GM23248 (cell line): ENCODE results near the gene MINDY4B. TPM values are rescaled to one million over a fixed set of nuclear protein-coding genes. Genes with fewer than 3 reads are reported as not detected.
A peak's percentile ranks its signal among the peaks of the same experiment; 100 is the strongest.

Experiments used
- DNase-seq: peaks from one replicate; pipeline ENCODE4 v3.0.0-alpha.2; 2015
- H2AFZ ChIP-seq: fragments of 200-600 bp; sonication (generic); 2 replicates; pipeline ENCODE4 v1.6.1; 2016; ENCODE audit warnings: antibody characterized with exemption
- H3F3A ChIP-seq: fragments of 200-600 bp; sonication (generic); 2 replicates; pipeline ENCODE4 v1.6.1; 2016; ENCODE audit warnings: mild to moderate bottlenecking, antibody characterized with exemption, mixed run types; ENCODE audit not compliant: insufficient read depth
- H3K27ac ChIP-seq: fragments of 200-600 bp; sonication (generic); 2 replicates; pipeline ENCODE4 v1.5.1; 2016; ENCODE audit warnings: mild to moderate bottlenecking
- H3K27me3 ChIP-seq: fragments of 200-600 bp; sonication (generic); replicated peaks from 2 replicates; pipeline ENCODE4 v1.6.1; 2016; ENCODE audit warnings: mild to moderate bottlenecking; ENCODE audit not compliant: insufficient read depth
- H3K36me3 ChIP-seq: fragments of 200-600 bp; sonication (generic); 2 replicates; pipeline ENCODE4 v1.6.1; 2016; ENCODE audit warnings: low read depth, mild to moderate bottlenecking
- H3K4me1 ChIP-seq: fragments of 200-600 bp; sonication (generic); 2 replicates; pipeline ENCODE4 v1.6.1; 2016; ENCODE audit warnings: mild to moderate bottlenecking; ENCODE audit not compliant: insufficient read depth
- H3K4me2 ChIP-seq: fragments of 200-600 bp; sonication (generic); one replicate; pipeline ENCODE4 v1.6.1; 2016; ENCODE audit warnings: mild to moderate bottlenecking; ENCODE audit not compliant: unreplicated experiment
- H3K4me3 ChIP-seq: fragments of 200-600 bp; sonication (generic); 2 replicates; pipeline ENCODE4 v1.5.1; 2016; ENCODE audit warnings: mild to moderate bottlenecking
- H3K79me2 ChIP-seq: fragments of 200-600 bp; sonication (generic); 2 replicates; pipeline ENCODE4 v1.6.1; 2016; ENCODE audit warnings: mild to moderate bottlenecking; ENCODE audit not compliant: insufficient read depth
- H3K9ac ChIP-seq: fragments of 200-600 bp; sonication (generic); 2 replicates; pipeline ENCODE4 v1.6.1; 2016; ENCODE audit warnings: mild to moderate bottlenecking
- H3K9me2 ChIP-seq: fragments of 200-600 bp; sonication (generic); 2 replicates; pipeline ENCODE4 v1.6.1; 2016; ENCODE audit warnings: mixed run types, mild to moderate bottlenecking, moderate library complexity; ENCODE audit not compliant: insufficient read depth
- H3K9me3 ChIP-seq: fragments of 200-600 bp; sonication (generic); one replicate; pipeline ENCODE4 v1.6.1; 2017; ENCODE audit warnings: low read depth
- H4K20me1 ChIP-seq: fragments of 200-600 bp; sonication (generic); 2 replicates; pipeline ENCODE4 v1.6.0; 2016; ENCODE audit not compliant: insufficient read depth
- EZH2 ChIP-seq: fragments of 200-600 bp; sonication (generic); IDR thresholded peaks from 2 replicates; pipeline ENCODE4 v1.6.1; 2018; ENCODE audit warnings: antibody characterized with exemption, mild to moderate bottlenecking; ENCODE audit not compliant: insufficient read depth, poor library complexity, severe bottlenecking
- EZH2phosphoT487 ChIP-seq: fragments of 200-600 bp; sonication (generic); IDR thresholded peaks from 2 replicates; pipeline ENCODE4 v1.6.1; 2018; ENCODE audit warnings: antibody characterized with exemption, moderate library complexity, mild to moderate bottlenecking, low read depth; ENCODE audit not compliant: insufficient read depth
- WGBS, 2 experiments: methylation state at CpG; one replicate each; pipeline ENCODE4 v1.1.6; 2015 to 2017; ENCODE audit warnings: low lambda C conversion rate in 2 of 2, low coverage in 1 of 2; ENCODE audit errors: missing lambda C conversion rate in 2 of 2; 5-methylcytosine and 5-hydroxymethylcytosine counted together
- in situ Hi-C: fragments of 300-500 bp; cut with MboI; formaldehyde crosslinking; loops from 2 replicates; pipeline ENCODE4 v1.15.0; 2020
- polyA plus RNA-seq: library from polyadenylated mRNA; unstranded; fragments of >200 nt; fragmentation: Nextera tagmentation; extraction: Ambion mirVana; gene quantifications from 2 replicates; pipeline ENCODE4 v1.2.1, GENCODE V29; 2016
- total RNA-seq: library from RNA; depleted of rRNA; stranded (reverse); fragments of >200 nt; shearing (Covaris generic); gene quantifications from 2 replicates; pipeline ENCODE4 v1.2.3, GENCODE V29; 2014

Gene MINDY4B
- total and polyA plus RNA-seq, 2 experiments from 2014 or later = not detected

- no peaks in the 10 kb centered on the region for H3K79me2 ChIP-seq
- in situ Hi-C loops = no loop called here
- no peaks in the 10 kb centered on the region for H3F3A ChIP-seq
- H3K9me3 ChIP-seq = no peaks in the 10 kb centered on the region
- H3K4me1 ChIP-seq = no peaks in the 10 kb centered on the region
- no peak overlapping the region for H2AFZ ChIP-seq
- peaks cover 29% of the 10 kb centered on the region for H3K27me3 ChIP-seq
- DNase-seq = no peak
- no peak overlapping the region for H3K4me3 ChIP-seq
- H3K36me3 ChIP-seq = no peaks in the 10 kb centered on the region
- H3K27ac ChIP-seq = no peak overlapping the region
- H3K9ac ChIP-seq = no peak overlapping the region
- H3K9me2 ChIP-seq = no peaks in the 10 kb centered on the region
- no peak for TF ChIP-seq EZH2phosphoT487
- TF ChIP-seq EZH2 = no peak
- 31 to 32% methylated on average over 3 of the region's 3 CpGs for WGBS, 2 experiments
- H3K4me2 ChIP-seq = no peak overlapping the region
- H4K20me1 ChIP-seq = no peaks in the 10 kb centered on the region
Measured at GRCh38 chr3:150898046-150898754, 7.0 kb downstream of the MINDY4B start.

- Histone ChIP-seq H2AFZ (no peak overlapping the region), H3K27me3 (peaks cover 24% of the 10 kb centered on the region), H3K79me2 (no peaks in the 10 kb centered on the region), H3K4me2 (no peak overlapping the region), H3K9me3 (no peaks in the 10 kb centered on the region), H3K4me3 (no peak overlapping the region), H3K27ac (no peak overlapping the region), H4K20me1 (no peaks in the 10 kb centered on the region), H3K9me2 (no peaks in the 10 kb centered on the region), H3K9ac (no peak overlapping the region), H3F3A (no peaks in the 10 kb centered on the region), H3K36me3 (no peaks in the 10 kb centered on the region), H3K4me1 (no peaks in the 10 kb centered on the region)
- in situ Hi-C loops = no loop called here
- 64 to 68% methylated on average over 3 of the region's 3 CpGs for WGBS, 2 experiments
- TF ChIP-seq EZH2 (no peak), EZH2phosphoT487 (no peak)
- no peak for DNase-seq
Measured at GRCh38 chr3:150897592-150897991, 7.6 kb downstream of the MINDY4B start.

- no peak for DNase-seq
- no peak overlapping the region for H3K4me2 ChIP-seq
- H3K79me2 ChIP-seq = no peaks in the 10 kb centered on the region
- peaks cover 8% of the 10 kb centered on the region; the same call in 1 of the 2 replicates for H3K27me3 ChIP-seq
- no peaks in the 10 kb centered on the region for H3K9me3 ChIP-seq
- H2AFZ ChIP-seq = no peak overlapping the region
- no peak overlapping the region for H3K9ac ChIP-seq
- no peaks in the 10 kb centered on the region for H3K4me1 ChIP-seq
- H3F3A ChIP-seq = no peaks in the 10 kb centered on the region
- no peak overlapping the region for H3K27ac ChIP-seq
- TF ChIP-seq EZH2phosphoT487 = no peak
- no peak for TF ChIP-seq EZH2
- no peaks in the 10 kb centered on the region for H3K9me2 ChIP-seq
- H3K4me3 ChIP-seq = no peak overlapping the region
- H3K36me3 ChIP-seq = no peaks in the 10 kb centered on the region
- in situ Hi-C loops = no loop called here
- WGBS, 2 experiments = 83 to 85% methylated on average over 6 to 9 of the region's 9 CpGs
- no peaks in the 10 kb centered on the region for H4K20me1 ChIP-seq
Measured at GRCh38 chr3:150890831-150891230, 14.4 kb downstream of the MINDY4B start.

- Histone ChIP-seq H3K9me2 (no peaks in the 10 kb centered on the region), H3K27me3 (peaks cover 7% of the 10 kb centered on the region; the same call in 1 of the 2 replicates), H3K9me3 (no peaks in the 10 kb centered on the region), H3K36me3 (no peaks in the 10 kb centered on the region), H3K79me2 (no peaks in the 10 kb centered on the region), H3K9ac (no peak overlapping the region), H3K4me1 (no peaks in the 10 kb centered on the region), H3K4me2 (no peak overlapping the region), H4K20me1 (no peaks in the 10 kb centered on the region), H3F3A (no peaks in the 10 kb centered on the region), H3K4me3 (no peak overlapping the region), H3K27ac (0 out of 2 replicates have a peak overlapping the region, but pooled peaks have one; percentile 11), H2AFZ (no peak overlapping the region)
- in situ Hi-C loops = no loop called here
- 54 to 80% methylated on average over 3 of the region's 3 CpGs for WGBS, 2 experiments
- TF ChIP-seq EZH2phosphoT487 (no peak), EZH2 (no peak)
- DNase-seq = peak; percentile 59
Measured at GRCh38 chr3:150890295-150890694, 14.9 kb downstream of the MINDY4B start.
